Prostate gland (tissue), 2 donors: ENCODE measurements around the gene PRAMEF5. TPM values are rescaled to one million over a fixed set of nuclear protein-coding genes. Genes with fewer than 3 reads are reported as not detected.
"Not testable (repeated sequence)": the region's sequence is repeated elsewhere in the genome, so short reads cannot be mapped to it uniquely, and the experiment has no call there.

Experiments used
- DNase-seq: peaks from one replicate; pipeline ENCODE4 v3.0.0-alpha.2; 2019; ENCODE audit warnings: low spot score
- H3K27ac ChIP-seq, 2 donors: fragments of 200-600 bp; sonication (generic); 2 replicates each; pipeline ENCODE4 v1.5.1; 2017 to 2019
- H3K27me3 ChIP-seq: fragments of 200-600 bp; sonication (generic); replicated peaks from 2 replicates; pipeline ENCODE4 v1.5.1; 2019; ENCODE audit not compliant: insufficient read depth
- H3K36me3 ChIP-seq, 2 donors: fragments of 200-600 bp; sonication (generic); 1 replicate in 1 of 2; 2 replicates in 1 of 2; pipeline versions ENCODE4 v1.5.1 to v1.8.1; 2017 to 2019
- H3K4me1 ChIP-seq: fragments of 200-600 bp; sonication (generic); replicated peaks from 2 replicates; pipeline ENCODE4 v1.5.1; 2019
- H3K4me3 ChIP-seq, 2 donors: fragments of 200-600 bp; sonication (generic); 2 replicates each; pipeline ENCODE4 v1.5.1; 2017 to 2019
- H3K9me3 ChIP-seq: fragments of 200-600 bp; sonication (generic); 2 replicates; pipeline ENCODE4 v1.5.1; 2017
- POLR2A ChIP-seq: fragments of 450-650 bp; IDR thresholded peaks from one replicate; pipeline ENCODE4 v1.6.1; 2016; ENCODE audit warnings: antibody characterized with exemption, mild to moderate bottlenecking
- POLR2AphosphoS5 ChIP-seq: sonication (generic); formaldehyde crosslinking; IDR thresholded peaks from one replicate; pipeline ENCODE4 v1.6.1; 2017; ENCODE audit warnings: antibody characterized with exemption
- WGBS: methylation state at CpG from one replicate; pipeline ENCODE4 v1.1.5; 2018; 5-methylcytosine and 5-hydroxymethylcytosine counted together
- intact Hi-C: fragments of 100-400 bp; cut with DNase I; formaldehyde crosslinking; loops from one replicate; pipeline ENCODE4 v1.14.2; 2022
- total RNA-seq, 2 donors: library from RNA; depleted of rRNA; stranded (reverse); fragments of >200 nt; gene quantifications; one replicate each; pipeline ENCODE4 v1.1.0, GENCODE V29; 2016
- TF ChIP-seq, protein P1 (sequence below), 4 experiments: fragments of 200-600 bp in 2 of 4; fragments of 450-650 bp in 2 of 4; sonication (generic) in 2 of 4; IDR thresholded peaks; 1 replicate in 3 of 4; 2 replicates in 1 of 4; pipeline ENCODE4 v1.5.1; 2016 to 2019; ENCODE audit warnings: antibody characterized with exemption in 4 of 4, mild to moderate bottlenecking in 2 of 4, moderate library complexity in 2 of 4

Gene PRAMEF5
- not detected for total RNA-seq

DNA sequence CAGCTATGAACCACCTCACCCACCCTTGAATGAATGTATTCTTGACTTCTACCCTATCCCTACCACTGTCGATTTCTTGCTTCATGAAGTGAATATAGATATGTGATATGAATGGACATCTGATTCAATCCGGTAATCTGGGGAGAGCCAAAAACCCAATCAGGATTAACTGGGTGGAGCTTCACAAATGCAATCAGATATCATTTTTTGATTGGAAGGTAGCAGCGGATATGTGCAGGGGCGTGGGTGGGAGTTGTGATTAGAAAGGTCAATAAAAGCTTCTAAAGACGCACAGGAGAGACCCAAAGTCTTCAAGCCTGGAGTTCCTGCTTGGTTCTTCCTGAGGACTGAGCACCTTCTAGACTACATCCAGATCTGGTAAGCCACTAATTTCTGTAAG is at the start of gene PRAMEF5:
Gene PRAMEF5, plus strand, starts transcription at position 301 of the 400 bp plus-strand sequence. CDS start 5,071 bp downstream, outside the sequence.
- H3K9me3 ChIP-seq, H3K27me3 ChIP-seq, H3K27ac ChIP-seq, H3K36me3 ChIP-seq, H3K4me1 ChIP-seq, DNase-seq, intact Hi-C loops, H3K4me3 ChIP-seq: not testable (repeated sequence)
- WGBS = 96% methylated on average over 2 of the region's 5 CpGs

DNA sequence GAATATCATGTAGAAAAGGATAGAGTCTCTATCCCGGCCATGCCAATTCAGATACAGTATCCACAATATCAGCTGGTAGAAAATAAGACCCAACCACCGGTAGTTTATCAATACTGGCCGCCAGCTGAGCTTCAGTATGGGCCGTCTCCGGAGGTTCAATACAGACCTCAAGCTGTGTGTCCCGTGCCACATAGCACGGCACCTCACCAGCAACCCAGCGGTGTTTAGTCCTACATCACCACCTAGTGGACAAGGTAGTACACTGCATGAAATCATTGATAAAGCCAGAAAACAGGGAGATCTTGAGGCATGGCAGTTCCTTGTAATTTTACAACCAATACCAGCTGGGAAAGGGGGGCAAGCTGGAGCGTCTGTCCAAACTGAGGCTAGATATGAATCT is 45.3 kb upstream of the PRAMEF5 start:
- H3K27me3 ChIP-seq, H3K4me3 ChIP-seq, DNase-seq, intact Hi-C loops, H3K36me3 ChIP-seq, H3K9me3 ChIP-seq, H3K4me1 ChIP-seq, H3K27ac ChIP-seq: not testable (repeated sequence)
- WGBS = no CpG with 5 or more reads among the region's 9 CpGs

DNA sequence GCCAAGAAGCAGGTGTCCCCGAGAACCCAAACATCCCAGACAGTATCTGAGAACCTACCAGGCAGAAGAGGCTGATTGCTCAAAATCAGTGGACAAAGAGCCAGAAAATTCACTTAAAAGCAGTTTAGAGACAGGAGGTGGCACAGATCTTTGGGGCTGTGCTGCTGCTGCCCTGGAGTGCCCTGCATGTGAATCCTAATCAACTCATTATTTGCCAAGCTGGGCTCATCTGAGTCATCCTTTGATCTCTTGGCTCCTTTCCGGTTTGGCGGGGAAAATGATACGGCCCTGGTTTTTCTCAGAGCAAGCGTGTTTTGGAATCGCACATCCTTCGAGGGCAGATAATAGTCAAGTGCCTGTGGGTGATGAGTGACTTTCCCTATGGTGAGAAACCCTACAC is 37.4 kb upstream of the PRAMEF5 start:
- H3K4me1 ChIP-seq, DNase-seq, H3K9me3 ChIP-seq, H3K27ac ChIP-seq, H3K27me3 ChIP-seq, intact Hi-C loops, H3K4me3 ChIP-seq, H3K36me3 ChIP-seq: not testable (repeated sequence)
- WGBS = no CpG with 5 or more reads among the region's 7 CpGs

DNA sequence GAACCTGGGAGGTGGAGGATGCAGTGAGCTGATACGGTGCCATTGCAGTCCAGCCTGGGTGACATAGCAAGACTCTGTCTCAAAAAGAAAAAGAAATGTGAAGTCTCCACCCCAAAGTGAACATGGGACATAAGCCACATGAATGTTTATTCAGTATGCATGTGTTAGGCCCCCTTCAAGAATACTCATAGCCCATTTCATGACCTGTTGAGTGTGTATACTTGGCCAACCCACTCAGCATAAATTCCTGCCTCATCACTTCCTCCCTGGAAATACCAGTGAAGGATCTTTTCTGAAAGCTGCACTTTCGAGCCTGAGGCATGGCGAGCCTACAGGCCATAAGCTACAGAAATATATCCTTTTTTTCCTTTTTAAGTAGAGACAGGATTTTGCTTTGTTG is 34.8 kb upstream of the PRAMEF5 start:
- DNase-seq, H3K27ac ChIP-seq, H3K27me3 ChIP-seq, H3K4me1 ChIP-seq, H3K4me3 ChIP-seq, H3K9me3 ChIP-seq, H3K36me3 ChIP-seq, intact Hi-C loops: not testable (repeated sequence)
- WGBS = no CpG with 5 or more reads among the region's 3 CpGs

DNA sequence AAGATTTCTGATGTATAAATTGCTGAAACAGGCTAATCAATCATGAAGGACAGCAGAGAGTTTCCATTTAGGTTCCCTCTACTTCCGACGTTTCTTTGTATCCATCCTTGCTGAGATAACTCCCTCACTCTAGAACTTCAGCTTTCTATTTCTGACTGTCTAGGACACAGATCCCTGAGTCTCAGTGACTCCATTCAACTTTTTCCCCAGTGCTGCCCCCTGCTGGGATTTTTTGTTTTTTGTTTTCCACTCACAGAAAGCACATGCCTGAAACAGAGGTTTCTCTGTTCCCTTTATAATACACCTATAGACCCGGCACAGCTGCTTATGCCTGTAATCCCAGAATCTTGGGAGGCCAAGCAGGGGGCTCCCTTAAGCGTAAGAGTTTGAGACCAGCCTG is 31.2 kb upstream of the PRAMEF5 start:
- H3K36me3 ChIP-seq, intact Hi-C loops, DNase-seq, H3K27me3 ChIP-seq, H3K4me3 ChIP-seq, H3K27ac ChIP-seq, H3K9me3 ChIP-seq, H3K4me1 ChIP-seq: not testable (repeated sequence)
- WGBS = no CpG with 5 or more reads among the region's 4 CpGs

DNA sequence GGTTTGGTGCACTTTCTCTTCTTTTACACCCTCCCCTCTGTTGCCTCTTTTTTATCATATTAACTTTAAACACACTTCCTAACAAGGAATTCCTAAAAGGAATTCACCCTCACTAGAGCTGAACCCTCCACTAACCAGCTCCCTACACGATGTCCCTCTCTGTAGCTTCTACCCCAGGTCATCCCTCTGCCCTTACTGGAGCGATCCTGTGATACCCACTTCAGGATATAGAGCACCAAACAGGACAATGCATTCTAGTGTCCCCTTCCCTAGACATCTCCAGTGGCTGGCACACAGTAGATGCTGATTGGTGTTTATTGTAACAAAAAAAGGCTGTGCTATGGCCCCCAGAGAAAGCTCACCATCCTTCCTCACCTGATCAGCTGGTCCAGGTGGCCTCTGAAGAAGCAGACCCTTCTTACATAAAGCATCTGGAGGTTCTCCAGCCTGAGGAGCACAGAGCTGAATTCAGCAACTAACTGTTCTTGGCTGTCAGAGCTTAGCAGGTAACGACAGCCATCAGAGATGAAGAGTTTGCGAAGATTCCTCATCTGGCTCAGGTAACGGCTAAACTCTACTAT is 29.4 kb upstream of the PRAMEF5 start:
- WGBS = 78% methylated on average over 5 of the region's 5 CpGs

DNA sequence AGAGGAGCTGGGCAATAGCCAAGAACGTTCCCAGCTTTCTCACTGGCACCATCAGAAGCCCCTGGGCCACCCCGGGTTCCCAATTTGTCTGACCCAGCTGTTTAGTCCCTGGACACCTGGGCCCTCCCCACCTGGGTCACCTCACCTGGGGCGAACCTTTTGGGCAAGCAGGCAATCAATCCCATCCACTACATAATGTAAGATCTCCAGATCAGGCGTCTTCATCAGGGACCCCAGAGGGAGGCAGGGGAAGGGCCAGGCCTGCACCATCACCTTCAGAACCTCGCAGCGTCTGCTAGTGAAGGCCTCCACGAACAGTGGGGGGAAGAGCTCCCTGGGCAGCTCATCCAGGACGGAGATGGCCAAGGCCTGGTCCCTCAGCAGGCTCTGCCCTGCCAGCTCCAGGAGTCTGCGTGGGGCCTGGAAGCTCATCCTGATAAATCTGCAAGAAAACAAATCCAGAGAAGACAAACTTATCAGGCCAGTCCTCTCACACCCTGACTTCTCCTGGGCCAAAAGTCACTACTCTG is 28.3 kb upstream of the PRAMEF5 start, which contains the start of gene PRAMEF18:
Gene PRAMEF18, minus strand, starts transcription at position 480 of the 530 bp plus-strand sequence. Its CDS starts 48 bp downstream, at position 432.
- DNase-seq, H3K4me3 ChIP-seq, intact Hi-C loops, H3K27me3 ChIP-seq, H3K36me3 ChIP-seq, H3K9me3 ChIP-seq, H3K27ac ChIP-seq, H3K4me1 ChIP-seq: not testable (repeated sequence)
- 79% methylated on average over 8 of the region's 9 CpGs for WGBS

More for the DNA sequence above, 29.4 kb upstream of the PRAMEF5 start:
- Histone ChIP-seq H3K4me1 (no peaks in the 10 kb centered on the region), H3K27ac (no peak overlapping the region), H3K4me3 (no peak overlapping the region), H3K27me3 (no peaks in the 10 kb centered on the region), H3K9me3 (no peaks in the 10 kb centered on the region), H3K36me3 (no peaks in the 10 kb centered on the region)
- TF ChIP-seq POLR2A (no peak), POLR2AphosphoS5 (no peak)
- TF ChIP-seq, protein P1, sequence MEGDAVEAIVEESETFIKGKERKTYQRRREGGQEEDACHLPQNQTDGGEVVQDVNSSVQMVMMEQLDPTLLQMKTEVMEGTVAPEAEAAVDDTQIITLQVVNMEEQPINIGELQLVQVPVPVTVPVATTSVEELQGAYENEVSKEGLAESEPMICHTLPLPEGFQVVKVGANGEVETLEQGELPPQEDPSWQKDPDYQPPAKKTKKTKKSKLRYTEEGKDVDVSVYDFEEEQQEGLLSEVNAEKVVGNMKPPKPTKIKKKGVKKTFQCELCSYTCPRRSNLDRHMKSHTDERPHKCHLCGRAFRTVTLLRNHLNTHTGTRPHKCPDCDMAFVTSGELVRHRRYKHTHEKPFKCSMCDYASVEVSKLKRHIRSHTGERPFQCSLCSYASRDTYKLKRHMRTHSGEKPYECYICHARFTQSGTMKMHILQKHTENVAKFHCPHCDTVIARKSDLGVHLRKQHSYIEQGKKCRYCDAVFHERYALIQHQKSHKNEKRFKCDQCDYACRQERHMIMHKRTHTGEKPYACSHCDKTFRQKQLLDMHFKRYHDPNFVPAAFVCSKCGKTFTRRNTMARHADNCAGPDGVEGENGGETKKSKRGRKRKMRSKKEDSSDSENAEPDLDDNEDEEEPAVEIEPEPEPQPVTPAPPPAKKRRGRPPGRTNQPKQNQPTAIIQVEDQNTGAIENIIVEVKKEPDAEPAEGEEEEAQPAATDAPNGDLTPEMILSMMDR (IDR thresholded peaks at IDR 0.05) = no peak
- no peak for DNase-seq
- intact Hi-C loops = no loop called here

DNA sequence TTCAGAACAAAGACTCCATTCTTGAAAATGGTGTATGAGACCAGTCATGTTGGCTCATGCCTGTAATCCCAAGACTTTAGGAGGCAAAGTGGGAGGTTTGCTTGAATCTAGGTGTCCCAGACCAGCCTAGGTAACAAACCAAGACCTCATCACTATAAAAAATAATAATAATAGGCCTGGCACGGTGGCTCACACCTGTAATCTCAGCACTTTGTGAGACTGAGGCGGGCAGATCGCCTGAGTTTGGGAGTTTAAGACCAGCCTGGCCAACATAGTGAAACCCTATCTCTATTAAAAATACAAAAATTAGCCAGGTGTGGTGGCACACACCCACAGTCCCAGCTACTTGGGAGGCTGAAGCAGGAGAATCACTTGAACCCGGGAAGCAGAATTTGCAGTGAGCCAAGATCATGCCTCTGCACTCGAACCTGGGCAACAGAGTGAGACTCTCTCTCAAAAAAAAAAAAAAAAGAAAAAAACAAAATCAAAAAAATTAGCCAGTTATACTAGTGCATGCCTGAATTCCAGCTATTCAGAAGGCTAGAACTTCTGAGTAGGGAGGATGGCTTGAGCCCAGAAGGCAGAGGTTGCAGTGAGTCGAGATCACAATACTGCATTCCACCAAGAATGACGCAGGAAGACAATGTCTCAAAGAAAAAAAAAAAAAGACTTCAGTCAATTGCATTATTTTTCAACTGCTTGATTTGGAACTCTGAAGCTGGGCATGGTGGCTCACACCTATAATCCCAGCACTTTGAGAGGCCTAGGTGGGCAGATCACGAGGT is 26.5 kb upstream of the PRAMEF5 start:
- DNase-seq, H3K9me3 ChIP-seq, H3K4me3 ChIP-seq, H3K4me1 ChIP-seq, H3K27ac ChIP-seq, H3K36me3 ChIP-seq, H3K27me3 ChIP-seq, intact Hi-C loops: not testable (repeated sequence)
- 82% methylated on average over 8 of the region's 8 CpGs for WGBS
